HL-60/S4 (cell line): ENCODE data around the gene MATN1.
"Not testable (repeated sequence)": the region's sequence is repeated elsewhere in the genome, so short reads cannot be mapped to it uniquely, and the experiment has no call there.

Experiments used
- in situ Hi-C: fragments of 300-500 bp; cut with MboI; formaldehyde crosslinking; loops from 2 replicates; pipeline ENCODE4 v1.14.3; 2022; ENCODE audit warnings: low sequenced_read_pairs

The MATN1 gene

DNA sequence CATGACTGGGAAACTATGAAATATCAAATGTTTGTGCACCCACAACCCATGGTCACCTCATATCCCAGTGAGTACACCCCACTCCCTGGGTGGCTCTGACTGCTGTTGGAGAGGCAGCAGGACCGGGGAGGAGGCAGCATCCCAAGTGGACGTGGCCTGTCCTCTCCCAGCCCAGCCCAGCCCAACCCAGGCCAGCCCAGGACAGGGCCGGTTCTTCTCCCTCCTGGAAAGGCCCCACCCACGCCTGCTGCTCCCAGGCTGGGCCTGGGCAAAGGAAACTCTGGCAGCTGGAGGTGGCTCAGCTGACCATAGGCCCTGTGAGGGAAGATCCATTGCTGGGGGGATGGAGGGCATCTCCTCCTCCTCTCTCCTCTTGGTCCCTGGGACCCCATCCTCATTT, 19.1 kb downstream of the MATN1 start:
- in situ Hi-C loops, result loop anchor here (25.0 kb wide), 1 partner anchor 1467 kb away; the partner anchor contains the start of genes MECR and PTPRU

GRCh38 chr1:30702823-30703222, 20.6 kb downstream of the MATN1 start:
- in situ Hi-C loops, result loop anchor here (25.0 kb wide), 1 partner anchor 1466 kb away; the partner anchor contains the start of genes MECR and PTPRU

- in situ Hi-C loops, result loop anchor here (25.0 kb wide), 1 partner anchor 1464 kb away; the partner anchor contains the start of genes MECR and PTPRU
Observed at GRCh38 chr1:30701258-30701633, 22.1 kb downstream of the MATN1 start.

DNA sequence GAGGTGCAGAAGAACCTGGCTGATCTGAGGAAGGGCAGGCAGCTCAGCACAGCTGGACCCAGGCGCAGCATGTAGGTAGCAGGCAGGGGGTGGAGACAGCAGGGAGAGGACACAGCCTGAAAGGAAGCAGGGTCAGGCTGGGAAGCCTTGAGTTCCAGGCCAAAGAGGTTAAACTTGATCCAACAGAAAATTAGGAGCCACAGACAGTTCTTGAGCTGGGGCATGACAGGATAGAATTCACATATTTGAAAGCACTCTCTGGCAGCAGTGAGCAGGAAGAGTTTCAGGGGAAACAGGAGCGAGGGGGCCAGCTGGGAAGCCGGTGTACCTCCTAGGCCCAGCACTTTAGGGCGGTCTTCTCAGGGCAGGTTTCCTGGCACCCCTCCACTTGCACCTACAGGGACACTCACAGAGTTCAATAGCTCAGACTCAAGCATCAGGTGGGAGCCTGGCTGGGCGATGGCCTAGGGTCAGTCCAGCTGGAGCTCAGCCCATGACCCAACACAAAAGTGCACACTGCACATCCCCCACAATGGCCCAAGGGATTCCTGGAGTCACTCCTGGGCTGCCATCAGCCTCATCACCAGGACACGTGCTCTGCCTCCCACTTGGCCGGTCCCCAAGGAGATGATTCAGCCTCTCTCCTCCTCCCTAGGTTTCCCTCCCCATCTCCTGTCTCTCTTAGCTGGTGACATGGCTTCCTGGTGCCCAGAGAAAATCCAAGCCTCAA, 22.7 kb downstream of the MATN1 start:
- in situ Hi-C loops, result loop anchor here (25.0 kb wide), 1 partner anchor 1463 kb away; the partner anchor contains the start of genes MECR and PTPRU

DNA sequence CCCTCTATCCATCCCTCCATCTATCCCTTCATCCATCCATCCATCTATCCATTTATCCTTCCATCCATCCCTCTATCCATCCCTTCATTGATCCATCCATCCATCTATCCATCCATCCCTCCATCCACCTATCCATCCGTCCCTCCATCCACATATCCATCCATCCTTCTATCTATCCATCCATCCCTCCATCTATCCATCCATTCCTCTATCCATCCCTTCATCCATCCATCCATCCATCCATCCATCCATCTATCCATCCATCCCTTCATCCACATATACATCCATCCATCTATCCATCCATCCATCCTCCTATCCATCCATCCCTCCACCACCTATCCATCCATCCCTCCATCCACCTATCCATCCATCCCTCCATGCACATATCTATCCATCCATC, 23.6 kb downstream of the MATN1 start:
- in situ Hi-C loops, result loop anchor here (25.0 kb wide), 1 partner anchor 1462 kb away; the partner anchor contains the start of genes MECR and PTPRU

- in situ Hi-C loops, result no loop called here
Observed at GRCh38 chr1:30698401-30698981, 24.9 kb downstream of the MATN1 start.

- in situ Hi-C loops, result no loop called here
Observed at GRCh38 chr1:30697571-30698376, 25.6 kb downstream of the MATN1 start.

DNA sequence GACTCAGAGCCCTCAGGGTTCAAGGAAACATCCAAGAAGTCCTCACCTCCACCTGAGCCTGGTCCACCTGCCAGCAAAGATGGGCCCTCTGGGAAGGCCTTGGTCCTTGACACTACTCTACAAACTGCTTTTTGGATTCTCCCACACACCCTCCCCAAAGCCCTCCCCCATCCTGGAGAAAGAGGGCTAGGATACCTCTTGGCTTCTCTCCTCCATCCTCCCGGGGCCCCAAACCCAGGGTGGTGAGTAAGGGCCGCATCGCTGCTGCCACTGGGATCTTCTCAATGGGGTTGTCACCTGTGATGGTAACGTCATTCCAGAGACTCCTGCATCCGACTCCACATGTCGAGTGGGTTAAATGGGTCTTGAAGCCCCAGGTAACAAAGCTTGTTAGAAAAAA, 26.6 kb downstream of the MATN1 start:
- in situ Hi-C loops, result no loop called here

- in situ Hi-C loops, result no loop called here
Observed at GRCh38 chr1:30695439-30695841, 27.9 kb downstream of the MATN1 start.

GRCh38 chr1:30694280-30695175, 28.9 kb downstream of the MATN1 start:
- in situ Hi-C loops, result no loop called here

- in situ Hi-C loops, result no loop called here
Observed at GRCh38 chr1:30693822-30694221, 29.6 kb downstream of the MATN1 start.

DNA sequence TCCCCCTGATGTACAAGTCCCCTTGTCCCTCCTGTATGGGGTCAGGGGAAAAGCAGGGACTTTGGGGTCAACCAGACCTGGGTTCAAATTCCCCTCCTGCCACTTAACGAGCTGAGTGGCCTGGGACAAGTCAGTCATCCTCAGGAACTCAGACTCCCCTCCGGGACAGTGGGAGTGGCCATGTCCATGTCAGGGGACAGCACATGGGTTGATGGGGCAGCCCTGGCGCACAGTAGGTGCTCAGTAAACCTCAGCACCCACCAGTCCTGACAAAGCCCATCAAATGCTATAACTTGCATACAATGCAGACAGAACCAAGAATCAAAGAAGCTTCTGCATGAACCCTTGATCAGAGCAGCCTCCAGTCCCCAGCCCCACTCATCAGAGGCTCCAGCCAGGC, 30.0 kb downstream of the MATN1 start:
- in situ Hi-C loops, result no loop called here

GRCh38 chr1:30692948-30693301, 30.5 kb downstream of the MATN1 start:
- in situ Hi-C loops, result no loop called here

DNA sequence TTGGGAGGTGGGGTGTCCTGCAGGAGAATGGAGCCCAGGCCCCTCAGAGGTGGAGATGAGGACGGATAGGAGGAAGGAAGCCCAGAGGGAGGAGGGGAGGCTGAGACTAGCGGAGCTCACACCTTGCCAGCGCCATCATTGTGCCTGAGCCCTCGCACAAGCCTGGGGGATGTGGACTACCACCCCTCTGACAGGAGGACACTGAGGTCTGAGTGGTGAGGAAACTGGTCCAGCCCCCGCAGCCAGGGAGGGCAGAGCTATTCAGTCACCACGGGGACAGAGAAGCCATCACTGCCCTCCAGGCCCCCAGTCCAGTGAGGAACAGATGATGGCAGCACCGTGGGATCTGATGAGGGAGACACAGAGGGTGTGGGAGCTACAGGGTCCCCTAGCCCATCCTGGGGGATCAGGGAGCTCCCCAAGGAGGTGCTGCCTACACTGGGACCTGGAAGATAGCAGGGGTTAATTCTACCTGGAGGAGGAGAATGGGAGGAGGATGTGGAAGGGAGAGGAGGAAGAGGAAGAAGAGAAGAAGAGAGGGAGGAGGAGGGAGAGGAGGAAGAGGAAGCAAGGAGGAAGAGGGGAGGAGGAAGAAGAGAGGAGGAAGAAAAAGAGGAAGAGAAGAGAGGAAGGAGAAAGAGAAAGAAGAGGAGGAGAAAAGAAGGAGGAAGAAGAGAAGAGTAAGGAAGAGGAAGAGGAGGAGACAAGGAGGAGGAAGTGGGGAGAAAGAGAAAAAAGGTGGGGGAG, 31.0 kb downstream of the MATN1 start:
- in situ Hi-C loops, result no loop called here

GRCh38 chr1:30691480-30691879, 31.9 kb downstream of the MATN1 start:
- in situ Hi-C loops, result no loop called here

DNA sequence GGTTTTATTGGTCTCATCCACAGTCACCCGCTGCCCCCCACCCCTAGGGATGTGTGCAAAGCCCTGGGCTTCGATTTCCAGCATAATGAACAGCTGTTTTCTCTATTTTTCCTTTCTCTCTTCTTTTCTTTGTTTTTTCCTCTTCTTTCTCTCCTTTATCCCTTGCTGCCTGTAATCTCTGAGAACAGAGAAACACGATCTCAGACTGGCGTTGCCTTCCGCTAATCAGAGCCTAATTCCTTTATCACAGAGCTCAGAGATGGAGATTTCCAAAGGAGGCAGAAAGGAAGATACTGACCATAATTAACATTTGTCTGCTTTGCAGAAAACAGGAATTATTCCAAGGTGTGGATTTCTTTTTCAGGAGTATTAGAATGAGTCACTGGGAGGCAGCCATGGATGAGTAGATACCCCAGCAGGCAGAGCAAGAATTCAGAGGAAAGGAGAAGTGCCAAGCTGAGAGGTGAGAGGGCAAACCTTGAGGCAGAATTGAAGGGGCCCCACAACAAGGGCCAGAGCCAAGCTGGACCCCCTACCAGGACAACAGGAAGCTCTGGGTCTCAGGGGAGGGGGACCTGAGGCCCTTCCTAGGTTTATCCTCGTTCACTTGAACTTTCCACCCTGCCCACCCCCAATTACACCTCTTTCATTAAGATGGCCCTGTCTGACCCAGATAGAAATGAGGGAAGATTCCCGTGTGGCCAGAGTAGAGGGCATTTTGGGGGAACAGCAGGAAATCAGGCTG, 33.3 kb downstream of the MATN1 start:
- in situ Hi-C loops, result no loop called here

DNA sequence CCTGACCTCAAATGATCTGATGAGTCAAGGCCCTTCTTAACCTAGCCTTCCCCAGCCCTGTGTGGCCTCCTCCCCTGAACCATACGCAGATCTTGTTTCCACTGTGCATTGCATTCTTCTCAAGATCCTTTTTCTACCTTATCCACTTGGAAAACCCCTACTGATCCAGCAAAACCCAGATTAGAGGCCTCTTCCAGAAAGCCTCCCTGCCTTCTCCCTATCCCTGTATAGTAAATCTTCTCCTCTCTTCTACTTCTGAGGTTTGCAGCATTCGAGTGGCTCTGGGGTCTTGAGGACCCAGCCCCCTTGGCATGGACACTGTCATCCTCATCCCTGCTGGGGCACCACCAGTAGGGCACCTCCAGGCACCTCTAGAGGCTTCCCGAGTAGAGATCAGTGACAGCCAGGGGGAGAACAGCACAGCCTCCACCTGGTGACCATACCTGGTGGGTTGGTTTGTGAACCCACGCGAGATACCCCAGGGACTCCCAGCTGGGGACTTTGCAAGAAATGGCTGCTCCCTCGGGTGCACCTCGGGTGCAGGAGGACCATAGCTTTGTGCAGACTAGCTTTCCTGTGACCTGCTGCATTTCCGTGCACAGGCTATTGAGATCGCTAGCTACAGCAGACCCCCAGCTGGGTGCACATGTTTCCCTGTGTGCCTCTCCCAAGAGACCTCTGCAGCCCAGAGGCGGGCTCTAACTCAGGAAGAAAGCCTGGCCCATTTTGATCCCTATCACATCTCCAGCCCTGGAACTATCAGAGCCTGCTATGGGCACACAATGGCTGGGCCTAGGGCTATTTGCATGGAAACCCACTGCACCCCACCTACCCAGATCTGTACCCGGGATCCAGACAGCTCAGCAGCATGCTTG, 34.2 kb downstream of the MATN1 start:
- in situ Hi-C loops, result no loop called here

DNA sequence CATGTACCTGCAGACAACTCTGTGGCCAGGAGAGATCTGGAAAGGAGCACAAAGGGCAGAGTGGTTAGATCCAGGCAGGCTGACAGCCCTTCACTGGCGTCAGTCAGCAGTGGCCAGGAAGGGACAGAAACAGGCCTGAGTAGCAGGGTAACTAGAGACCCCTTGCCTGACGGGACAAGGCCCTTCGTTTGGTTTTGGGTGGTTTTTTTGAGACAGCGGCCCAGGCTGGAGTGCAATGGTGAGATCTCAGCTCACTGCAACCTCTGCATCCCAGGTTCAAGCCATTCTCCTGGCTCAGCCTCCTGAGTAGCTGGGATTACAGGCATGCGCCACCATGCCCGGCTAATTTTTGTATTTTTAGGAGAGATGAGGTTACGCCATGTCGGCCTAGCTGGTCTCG, 34.9 kb downstream of the MATN1 start:
- in situ Hi-C loops, result not testable (repeated sequence)
